OCI-LY3 (cell line): ENCODE data around the gene SLC35E3.

ENCODE experiments used
- H2AFZ ChIP-seq: fragments of 200-600, 300-600 bp; shearing (Covaris generic); 2 replicates; pipeline ENCODE4 v1.6.0; 2014; ENCODE audit warnings: antibody characterized with exemption, low read depth, low read length
- H3K27ac ChIP-seq: fragments of 200-600, 300-600 bp; sonication (generic); 2 replicates; pipeline ENCODE4 v1.5.1; 2014; ENCODE audit warnings: mild to moderate bottlenecking, low read length, moderate library complexity, mixed read lengths
- H3K27me3 ChIP-seq: fragments of 200-600, 300-600 bp; sonication (generic); 2 replicates; pipeline ENCODE4 v1.6.1; 2014; ENCODE audit warnings: low read depth, low read length, mixed read lengths
- H3K36me3 ChIP-seq: fragments of 200-600, 300-600 bp; sonication (generic); replicated peaks from 2 replicates; pipeline ENCODE3; 2014; ENCODE audit warnings: low read depth, low read length, mixed read lengths
- H3K4me1 ChIP-seq: fragments of 300-600, 200-600 bp; sonication (generic); 2 replicates; pipeline ENCODE4 v1.6.1; 2014; ENCODE audit warnings: low read length, mixed read lengths
- H3K4me2 ChIP-seq: fragments of 200-600, 300-600 bp; sonication (generic); 2 replicates; pipeline ENCODE4 v1.6.1; 2014; ENCODE audit warnings: low read length, mixed read lengths
- H3K4me3 ChIP-seq: fragments of 300-600, 200-600 bp; sonication (generic); 2 replicates; pipeline ENCODE4 v1.5.1; 2014; ENCODE audit warnings: antibody characterized with exemption, mild to moderate bottlenecking, low read length, moderate library complexity
- H3K79me2 ChIP-seq: fragments of 300-600, 200-600 bp; shearing (Covaris generic); 2 replicates; pipeline ENCODE4 v1.6.1; 2014; ENCODE audit warnings: mild to moderate bottlenecking, low read length, mixed read lengths
- H3K9ac ChIP-seq: fragments of 300-600, 200-600 bp; shearing (Covaris generic); 2 replicates; pipeline ENCODE4 v1.6.0; 2014; ENCODE audit warnings: mild to moderate bottlenecking, low read length, moderate library complexity
- H3K9me3 ChIP-seq: fragments of 200-600, 300-600 bp; shearing (Covaris generic); 2 replicates; pipeline ENCODE4 v1.6.1; 2014; ENCODE audit warnings: low read length, mixed read lengths; ENCODE audit not compliant: insufficient read depth
- H4K20me1 ChIP-seq: fragments of 200-600, 300-600 bp; sonication (generic); 2 replicates; pipeline ENCODE4 v1.6.1; 2016; ENCODE audit warnings: low read length, mixed read lengths; ENCODE audit not compliant: insufficient read depth
- EZH2phosphoT487 ChIP-seq: fragments of 200-600 bp; shearing (Covaris generic); IDR thresholded peaks from 2 replicates; pipeline ENCODE4 v1.6.1; 2018; ENCODE audit warnings: antibody characterized with exemption, mixed run types, low read depth
- TF ChIP-seq, protein P1 (sequence below): fragments of 200-600, 300-600 bp; sonication (generic); IDR thresholded peaks from 2 replicates; pipeline ENCODE4 v1.5.1; 2014; ENCODE audit warnings: antibody characterized with exemption, low read length, low read depth

SLC35E3 gene

DNA sequence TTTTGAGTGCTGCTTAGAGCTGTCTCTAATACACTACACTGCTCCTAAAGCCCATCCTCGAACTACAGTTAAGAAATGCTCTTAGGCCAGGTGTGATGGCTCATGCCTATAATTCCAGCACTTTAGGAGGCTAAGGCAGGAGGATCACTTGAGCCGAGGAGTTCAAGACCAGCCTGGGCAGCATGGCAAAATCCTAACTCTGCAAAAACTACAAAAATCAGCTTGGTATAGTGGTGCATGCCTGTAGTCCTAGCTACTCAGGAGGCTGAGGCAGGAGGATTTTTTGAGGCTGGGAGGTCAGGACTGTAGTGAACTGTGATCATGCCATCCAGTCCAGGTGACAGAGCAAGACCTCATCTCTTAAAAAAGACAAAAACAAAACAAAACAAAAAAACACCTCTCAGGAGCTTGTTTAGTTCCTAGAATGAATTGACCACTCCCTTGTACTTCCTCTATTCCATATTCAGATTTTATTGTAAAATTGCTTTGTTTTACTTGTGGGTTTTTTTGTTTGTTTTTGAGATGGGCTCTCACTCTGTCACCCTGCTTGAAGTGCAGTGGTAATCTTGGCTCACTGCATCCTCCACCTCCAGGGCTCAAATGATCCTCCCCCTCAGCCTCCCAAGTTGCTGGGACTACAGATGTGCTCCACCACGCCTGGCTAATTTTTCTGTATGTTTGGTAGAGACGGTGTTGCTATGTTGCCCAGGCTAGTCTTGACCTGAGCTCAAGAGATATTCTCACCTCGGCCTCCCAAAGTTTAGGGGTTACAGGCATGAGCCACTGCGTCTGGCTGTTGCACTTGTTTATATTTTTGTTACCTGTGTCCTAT lies 75.6 kb downstream of the SLC35E3 start:
- Histone ChIP-seq H3K27me3 (no peaks in the 10 kb centered on the region), H3K9me3 (no peaks in the 10 kb centered on the region), H4K20me1 (peaks cover 41% of the 10 kb centered on the region), H3K4me3 (no peak overlapping the region), H3K4me1 (no peaks in the 10 kb centered on the region), H2AFZ (no peak overlapping the region), H3K79me2 (peaks cover 65% of the 10 kb centered on the region), H3K36me3 (peaks cover 70% of the 10 kb centered on the region), H3K27ac (no peak overlapping the region), H3K4me2 (no peak overlapping the region), H3K9ac (no peak overlapping the region)
- TF ChIP-seq EZH2phosphoT487, result no peak
- TF ChIP-seq, protein P1, sequence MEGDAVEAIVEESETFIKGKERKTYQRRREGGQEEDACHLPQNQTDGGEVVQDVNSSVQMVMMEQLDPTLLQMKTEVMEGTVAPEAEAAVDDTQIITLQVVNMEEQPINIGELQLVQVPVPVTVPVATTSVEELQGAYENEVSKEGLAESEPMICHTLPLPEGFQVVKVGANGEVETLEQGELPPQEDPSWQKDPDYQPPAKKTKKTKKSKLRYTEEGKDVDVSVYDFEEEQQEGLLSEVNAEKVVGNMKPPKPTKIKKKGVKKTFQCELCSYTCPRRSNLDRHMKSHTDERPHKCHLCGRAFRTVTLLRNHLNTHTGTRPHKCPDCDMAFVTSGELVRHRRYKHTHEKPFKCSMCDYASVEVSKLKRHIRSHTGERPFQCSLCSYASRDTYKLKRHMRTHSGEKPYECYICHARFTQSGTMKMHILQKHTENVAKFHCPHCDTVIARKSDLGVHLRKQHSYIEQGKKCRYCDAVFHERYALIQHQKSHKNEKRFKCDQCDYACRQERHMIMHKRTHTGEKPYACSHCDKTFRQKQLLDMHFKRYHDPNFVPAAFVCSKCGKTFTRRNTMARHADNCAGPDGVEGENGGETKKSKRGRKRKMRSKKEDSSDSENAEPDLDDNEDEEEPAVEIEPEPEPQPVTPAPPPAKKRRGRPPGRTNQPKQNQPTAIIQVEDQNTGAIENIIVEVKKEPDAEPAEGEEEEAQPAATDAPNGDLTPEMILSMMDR, result no peak

DNA sequence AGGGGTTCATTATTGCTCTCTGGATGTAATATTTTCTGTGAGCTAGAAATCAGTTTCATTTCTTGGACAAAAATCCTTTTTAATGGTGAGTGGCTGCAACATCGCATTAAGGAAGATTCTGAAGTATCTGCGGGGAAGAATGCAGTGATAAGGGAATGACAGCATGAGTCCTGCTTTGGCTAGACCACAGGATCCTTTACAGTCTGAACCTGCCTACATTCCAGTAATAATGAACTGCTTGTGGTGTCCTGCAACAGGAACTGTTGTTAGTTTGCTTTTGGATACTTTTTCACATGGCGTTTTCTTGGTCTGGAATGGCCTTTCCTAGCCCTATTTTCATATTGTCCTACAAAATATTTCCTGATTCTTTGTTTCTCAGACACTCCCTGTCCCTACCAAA lies 77.7 kb downstream of the SLC35E3 start:
- TF ChIP-seq, protein P1, result no peak
- no peaks in the 10 kb centered on the region for H3K9me3 ChIP-seq
- H3K4me1 ChIP-seq, result no peaks in the 10 kb centered on the region
- peaks cover 52% of the 10 kb centered on the region for H3K79me2 ChIP-seq
- no peaks in the 10 kb centered on the region for H3K27me3 ChIP-seq
- no peak overlapping the region for H3K27ac ChIP-seq
- peaks cover 65% of the 10 kb centered on the region for H3K36me3 ChIP-seq
- no peak overlapping the region for H2AFZ ChIP-seq
- H3K9ac ChIP-seq, result no peak overlapping the region
- H3K4me2 ChIP-seq, result no peak overlapping the region
- no peak overlapping the region for H3K4me3 ChIP-seq
- H4K20me1 ChIP-seq, result peaks cover 41% of the 10 kb centered on the region

DNA sequence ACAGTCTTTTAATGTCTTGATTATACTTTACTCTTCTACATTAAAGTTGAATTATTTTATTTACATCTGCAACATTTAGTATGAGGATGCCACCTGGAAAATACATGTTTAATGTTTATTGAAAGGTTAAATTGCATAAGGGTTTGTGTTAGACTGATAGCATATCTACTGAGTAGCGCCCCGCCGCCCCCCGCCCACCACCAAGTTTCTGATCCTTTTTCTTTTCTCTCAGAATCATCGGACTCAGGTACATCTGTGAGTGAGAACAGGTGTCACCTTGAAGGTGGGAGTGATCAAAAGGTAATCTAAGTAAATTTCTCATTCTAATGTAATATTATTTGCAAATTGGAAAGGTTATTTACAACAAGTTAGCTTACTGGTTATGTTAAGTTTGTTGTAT lies 78.2 kb downstream of the SLC35E3 start:
- H2AFZ ChIP-seq, result no peak overlapping the region
- H3K79me2 ChIP-seq, result peaks cover 48% of the 10 kb centered on the region
- H3K4me3 ChIP-seq, result no peak overlapping the region
- peaks cover 37% of the 10 kb centered on the region for H4K20me1 ChIP-seq
- H3K9me3 ChIP-seq, result no peaks in the 10 kb centered on the region
- no peaks in the 10 kb centered on the region for H3K4me1 ChIP-seq
- H3K27me3 ChIP-seq, result no peaks in the 10 kb centered on the region
- no peak overlapping the region for H3K4me2 ChIP-seq
- TF ChIP-seq, protein P1, result no peak
- TF ChIP-seq EZH2phosphoT487, result no peak
- peaks cover 65% of the 10 kb centered on the region for H3K36me3 ChIP-seq
- no peak overlapping the region for H3K27ac ChIP-seq
- H3K9ac ChIP-seq, result no peak overlapping the region

DNA sequence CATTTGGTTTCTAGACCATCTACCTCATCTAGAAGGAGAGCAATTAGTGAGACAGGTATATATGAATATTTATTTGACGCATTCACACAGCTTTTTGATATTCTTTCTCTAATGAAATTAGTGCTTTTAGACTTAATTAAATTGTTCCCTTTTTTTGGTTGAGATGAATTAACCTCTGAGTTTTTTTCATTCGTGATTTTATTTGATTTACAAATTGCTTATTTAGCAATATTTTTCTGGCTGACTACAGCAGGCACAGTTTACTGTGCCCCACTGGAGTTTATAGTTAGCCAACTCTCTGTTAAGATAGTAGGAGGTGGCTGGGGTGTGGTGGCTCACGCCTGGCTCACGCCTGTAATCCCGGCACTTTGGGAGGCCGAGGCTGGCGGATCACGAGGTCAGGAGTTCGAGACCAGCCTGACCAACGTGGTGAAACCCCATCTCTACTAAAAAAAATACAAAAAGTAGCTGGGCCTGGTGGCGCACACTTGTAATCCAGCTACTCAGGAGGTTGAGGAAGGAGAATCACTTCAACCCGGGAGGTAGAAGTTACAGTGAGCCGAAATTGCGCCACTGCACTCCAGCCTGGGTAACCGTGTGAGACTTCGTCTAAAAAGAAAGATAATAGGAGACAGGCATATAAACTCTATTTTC lies 78.7 kb downstream of the SLC35E3 start:
- TF ChIP-seq, protein P1, result no peak
- no peak for TF ChIP-seq EZH2phosphoT487
- no peak overlapping the region for H3K4me2 ChIP-seq
- peaks cover 33% of the 10 kb centered on the region for H4K20me1 ChIP-seq
- no peak overlapping the region for H3K27ac ChIP-seq
- peaks cover 42% of the 10 kb centered on the region for H3K79me2 ChIP-seq
- H3K9ac ChIP-seq, result no peak overlapping the region
- H3K4me3 ChIP-seq, result no peak overlapping the region
- no peak overlapping the region for H2AFZ ChIP-seq
- no peaks in the 10 kb centered on the region for H3K9me3 ChIP-seq
- peaks cover 62% of the 10 kb centered on the region for H3K36me3 ChIP-seq
- no peaks in the 10 kb centered on the region for H3K27me3 ChIP-seq
- H3K4me1 ChIP-seq, result no peaks in the 10 kb centered on the region
